H9 (cell line): Measurements from ENCODE around the gene STK32B. TPM values are rescaled to one million over a fixed set of nuclear protein-coding genes. Genes with fewer than 3 reads are reported as not detected.

ENCODE experiments used
- DNase-seq: peaks from one replicate; pipeline ENCODE4 v3.0.0-alpha.2; 2017
- H2AFZ ChIP-seq: one replicate; pipeline ENCODE4 v1.6.1; 2013; ENCODE audit warnings: mild to moderate bottlenecking, low read length, control low read depth, moderate library complexity
- H2AK5ac ChIP-seq: 2 replicates; pipeline ENCODE4 v1.6.1; 2013; ENCODE audit warnings: low read length, control low read depth, mixed read lengths; ENCODE audit not compliant: insufficient read length
- H2BK120ac ChIP-seq: one replicate; pipeline ENCODE4 v1.6.1; 2013; ENCODE audit warnings: low read depth, mild to moderate bottlenecking, low read length, control low read depth, inconsistent platforms; ENCODE audit not compliant: poor library complexity, severe bottlenecking
- H2BK12ac ChIP-seq: 2 replicates; pipeline ENCODE4 v1.6.1; 2013; ENCODE audit warnings: low read length, control low read depth, mixed read lengths, low read depth; ENCODE audit not compliant: insufficient read length
- H2BK15ac ChIP-seq: 2 replicates; pipeline ENCODE4 v1.6.1; 2013; ENCODE audit warnings: low read depth, low read length, control low read depth
- H2BK20ac ChIP-seq: one replicate; pipeline ENCODE4 v1.6.1; 2013; ENCODE audit warnings: low read depth, mild to moderate bottlenecking, low read length, control low read depth, inconsistent platforms; ENCODE audit not compliant: poor library complexity, severe bottlenecking
- H2BK5ac ChIP-seq: 2 replicates; pipeline ENCODE4 v1.6.1; 2013; ENCODE audit warnings: low read length, control low read depth, mixed read lengths; ENCODE audit not compliant: insufficient read length
- H3K14ac ChIP-seq: 2 replicates; pipeline ENCODE4 v1.6.1; 2013; ENCODE audit warnings: low read length, control low read depth; ENCODE audit not compliant: insufficient read depth
- H3K18ac ChIP-seq: 2 replicates; pipeline ENCODE4 v1.6.1; 2013; ENCODE audit warnings: low read depth, mild to moderate bottlenecking, mixed read lengths, low read length, control low read depth; ENCODE audit not compliant: insufficient read length
- H3K23ac ChIP-seq: 2 replicates; pipeline ENCODE4 v1.6.1; 2013; ENCODE audit warnings: low read length, control low read depth, mixed read lengths, low read depth; ENCODE audit not compliant: insufficient read length
- H3K23me2 ChIP-seq: 2 replicates; pipeline ENCODE4 v1.6.1; 2013; ENCODE audit warnings: low read depth, mild to moderate bottlenecking, mixed read lengths, low read length, control low read depth; ENCODE audit not compliant: insufficient read length, poor library complexity, severe bottlenecking
- H3K27ac ChIP-seq: 2 replicates; pipeline ENCODE4 v1.5.1; 2013; ENCODE audit warnings: low read length, control low read depth, mixed read lengths, low read depth; ENCODE audit not compliant: insufficient read length
- H3K27me3 ChIP-seq: 2 replicates; pipeline ENCODE4 v1.6.1; 2013; ENCODE audit warnings: low read length, control low read depth, inconsistent platforms; ENCODE audit not compliant: insufficient read depth
- H3K4ac ChIP-seq: 2 replicates; pipeline ENCODE4 v1.6.1; 2013; ENCODE audit warnings: low read depth, mild to moderate bottlenecking, control low read depth, inconsistent platforms, low read length, moderate library complexity
- H3K4me1 ChIP-seq: 2 replicates; pipeline ENCODE4 v1.6.1; 2013; ENCODE audit warnings: low read length, control low read depth, inconsistent platforms; ENCODE audit not compliant: insufficient read depth
- H3K4me2 ChIP-seq: 2 replicates; pipeline ENCODE4 v1.6.1; 2013; ENCODE audit warnings: low read length, control low read depth, mixed read lengths; ENCODE audit not compliant: insufficient read length, insufficient read depth
- H3K56ac ChIP-seq: 2 replicates; pipeline ENCODE4 v1.6.1; 2013; ENCODE audit warnings: low read depth, mild to moderate bottlenecking, mixed read lengths, low read length, control low read depth; ENCODE audit not compliant: insufficient read length
- H3K79me1 ChIP-seq: 2 replicates; pipeline ENCODE4 v1.6.1; 2013; ENCODE audit warnings: low read depth, mild to moderate bottlenecking, moderate library complexity, low read length, control low read depth, inconsistent platforms; ENCODE audit not compliant: insufficient read depth, poor library complexity, severe bottlenecking
- H3K79me2 ChIP-seq: 2 replicates; pipeline ENCODE4 v1.6.1; 2013; ENCODE audit warnings: low read length, control low read depth, inconsistent platforms; ENCODE audit not compliant: insufficient read depth
- H3K9ac ChIP-seq: 2 replicates; pipeline ENCODE4 v1.6.1; 2013; ENCODE audit warnings: low read length, control low read depth, mixed read lengths; ENCODE audit not compliant: insufficient read length; ENCODE audit errors: extremely low read depth
- H3K9me3 ChIP-seq: one replicate; pipeline ENCODE4 v1.6.1; 2013; ENCODE audit warnings: low read depth, low read length, inconsistent platforms; ENCODE audit not compliant: control insufficient read depth
- H3T11ph ChIP-seq: one replicate; pipeline ENCODE4 v1.6.1; 2013; ENCODE audit warnings: mild to moderate bottlenecking, low read length, control low read depth, inconsistent platforms
- H4K20me1 ChIP-seq: one replicate; pipeline ENCODE4 v1.6.1; 2013; ENCODE audit not compliant: control insufficient read depth, insufficient read length, insufficient read depth
- H4K5ac ChIP-seq: 2 replicates; pipeline ENCODE4 v1.6.1; 2013; ENCODE audit warnings: low read depth, mild to moderate bottlenecking, mixed read lengths, low read length, control low read depth; ENCODE audit not compliant: insufficient read length
- H4K8ac ChIP-seq: replicated peaks from 2 replicates; pipeline ENCODE4 v1.6.1; 2013; ENCODE audit warnings: low read length, control low read depth, mixed read lengths, low read depth; ENCODE audit not compliant: insufficient read length
- H4K91ac ChIP-seq: 2 replicates; pipeline ENCODE4 v1.6.1; 2013; ENCODE audit warnings: low read depth, mild to moderate bottlenecking, moderate library complexity, mixed read lengths, low read length, control low read depth; ENCODE audit not compliant: insufficient read length
- H3K27ac Mint-ChIP-seq, 3 experiments: 2 replicates in 2 of 3; 3 replicates in 1 of 3; pipeline ENCODE4 v1.8.0; 2020 to 2021; ENCODE audit warnings: mixed read lengths in 3 of 3, mild to moderate bottlenecking in 1 of 3, moderate library complexity in 1 of 3
- H3K27me3 Mint-ChIP-seq: 2 replicates; pipeline ENCODE4 v1.8.0; 2021; ENCODE audit warnings: low read depth, mild to moderate bottlenecking, moderate library complexity, mixed read lengths
- H3K36me3 Mint-ChIP-seq, 3 experiments: 2 replicates in 2 of 3; 3 replicates in 1 of 3; pipeline ENCODE4 v1.8.0; 2020 to 2021; ENCODE audit warnings: low read depth in 3 of 3, mixed read lengths in 3 of 3; ENCODE audit not compliant: insufficient read depth in 1 of 3
- H3K4me1 Mint-ChIP-seq, 2 experiments: 2 replicates each; pipeline ENCODE4 v1.8.0; 2020; ENCODE audit warnings: mixed read lengths in 2 of 2
- H3K4me3 Mint-ChIP-seq, 2 experiments: 2 replicates in 1 of 2; 3 replicates in 1 of 2; pipeline ENCODE4 v1.8.0; 2020 to 2021; ENCODE audit warnings: mild to moderate bottlenecking in 2 of 2, mixed read lengths in 2 of 2, moderate library complexity in 1 of 2
- H3K9me3 Mint-ChIP-seq, 2 experiments: 2 replicates in 1 of 2; 3 replicates in 1 of 2; pipeline ENCODE4 v1.8.0; 2020; ENCODE audit warnings: mild to moderate bottlenecking in 2 of 2, mixed read lengths in 2 of 2, moderate library complexity in 1 of 2
- WGBS: extraction: QIAGEN DNeasy Blood & Tissue Kit; methylation state at CpG from one replicate; pipeline ENCODE4 v1.1.7; 2013; ENCODE audit warnings: missing lambda C conversion rate, low lambda C conversion rate, mixed read lengths; ENCODE audit not compliant: insufficient read length; ENCODE audit errors: extremely low coverage; 5-methylcytosine and 5-hydroxymethylcytosine counted together
- total RNA-seq: library from RNA; stranded (reverse); gene quantifications from 2 replicates; pipeline ENCODE4 v1.2.1, GENCODE V29; 2021
- TF ChIP-seq, protein P1 (sequence below): fragments of 200-600 bp; sonication (generic); conservative IDR thresholded peaks from 3 replicates; pipeline ENCODE4 v1.8.0; 2021; ENCODE audit warnings: antibody characterized with exemption, mild to moderate bottlenecking

The STK32B gene
- total RNA-seq, 1 experiment from 2014 or later: 1.0 TPM

GRCh38 chr4:5045097-5045496, 6.2 kb upstream of the STK32B start:
- Mint-ChIP-seq H3K27ac (no peak overlapping the region), H3K27me3 (peaks cover 44% of the 10 kb centered on the region), H3K36me3 (no peaks in the 10 kb centered on the region), H3K4me1 (peaks cover 0 to 8% of the 10 kb centered on the region in 2 experiments; a peak in 1 of 4 replicates), H3K4me3 (no peak overlapping the region), H3K9me3 (peaks cover 2 to 6% of the 10 kb centered on the region in 2 experiments; a peak in 4 of 5 replicates)
- H3T11ph ChIP-seq: no peak overlapping the region
- no peak overlapping the region for H2BK120ac ChIP-seq
- no peak overlapping the region for H3K18ac ChIP-seq
- no peak overlapping the region for H2AFZ ChIP-seq
- no peak overlapping the region for H4K91ac ChIP-seq
- no peak overlapping the region for H3K14ac ChIP-seq
- no peak overlapping the region for H2BK20ac ChIP-seq
- H3K4ac ChIP-seq: no peak overlapping the region
- H4K5ac ChIP-seq: no peak overlapping the region
- H2BK12ac ChIP-seq: no peak overlapping the region
- H4K8ac ChIP-seq: no peak overlapping the region
- no CpG with 5 or more reads among the region's 3 CpGs for WGBS
- no peaks in the 10 kb centered on the region for H3K79me2 ChIP-seq
- no peak overlapping the region for H2AK5ac ChIP-seq
- H3K4me1 ChIP-seq: no peaks in the 10 kb centered on the region
- no peak overlapping the region for H3K56ac ChIP-seq
- H3K23ac ChIP-seq: no peak overlapping the region
- no peak overlapping the region for H2BK5ac ChIP-seq
- no peaks in the 10 kb centered on the region for H3K27me3 ChIP-seq
- no peak for DNase-seq
- no peak overlapping the region for H3K9ac ChIP-seq
- H3K4me2 ChIP-seq: no peak overlapping the region
- H4K20me1 ChIP-seq: no peaks in the 10 kb centered on the region
- no peaks in the 10 kb centered on the region for H3K23me2 ChIP-seq
- no peaks in the 10 kb centered on the region for H3K79me1 ChIP-seq
- TF ChIP-seq, protein P1, sequence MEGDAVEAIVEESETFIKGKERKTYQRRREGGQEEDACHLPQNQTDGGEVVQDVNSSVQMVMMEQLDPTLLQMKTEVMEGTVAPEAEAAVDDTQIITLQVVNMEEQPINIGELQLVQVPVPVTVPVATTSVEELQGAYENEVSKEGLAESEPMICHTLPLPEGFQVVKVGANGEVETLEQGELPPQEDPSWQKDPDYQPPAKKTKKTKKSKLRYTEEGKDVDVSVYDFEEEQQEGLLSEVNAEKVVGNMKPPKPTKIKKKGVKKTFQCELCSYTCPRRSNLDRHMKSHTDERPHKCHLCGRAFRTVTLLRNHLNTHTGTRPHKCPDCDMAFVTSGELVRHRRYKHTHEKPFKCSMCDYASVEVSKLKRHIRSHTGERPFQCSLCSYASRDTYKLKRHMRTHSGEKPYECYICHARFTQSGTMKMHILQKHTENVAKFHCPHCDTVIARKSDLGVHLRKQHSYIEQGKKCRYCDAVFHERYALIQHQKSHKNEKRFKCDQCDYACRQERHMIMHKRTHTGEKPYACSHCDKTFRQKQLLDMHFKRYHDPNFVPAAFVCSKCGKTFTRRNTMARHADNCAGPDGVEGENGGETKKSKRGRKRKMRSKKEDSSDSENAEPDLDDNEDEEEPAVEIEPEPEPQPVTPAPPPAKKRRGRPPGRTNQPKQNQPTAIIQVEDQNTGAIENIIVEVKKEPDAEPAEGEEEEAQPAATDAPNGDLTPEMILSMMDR: no peak
- no peak overlapping the region for H2BK15ac ChIP-seq
- H3K9me3 ChIP-seq: no peaks in the 10 kb centered on the region
- no peak overlapping the region for H3K27ac ChIP-seq
